HepG2 (cell line): Measurements from ENCODE around the gene COPS7A. TPM values are rescaled to one million over a fixed set of nuclear protein-coding genes. Genes with fewer than 3 reads are reported as not detected.

ENCODE experiments used
- AKAP8 ChIP-seq: sonication (generic); formaldehyde crosslinking; IDR thresholded peaks from 2 replicates; pipeline ENCODE4 v1.5.1; 2020; ENCODE audit warnings: mild to moderate bottlenecking, missing genetic modification reagents
- HES4 ChIP-seq: sonication (generic); formaldehyde crosslinking; IDR thresholded peaks from 2 replicates; pipeline ENCODE4 v1.9.0; 2021; ENCODE audit warnings: mild to moderate bottlenecking, missing genetic modification reagents, borderline replicate concordance
- HMG20B ChIP-seq: conservative IDR thresholded peaks from 2 replicates; pipeline ENCODE4 v1.6.1; 2016; ENCODE audit warnings: missing genetic modification reagents, missing compliant biosample characterization
- HNRNPL ChIP-seq: fragments of 200-400 bp; formaldehyde crosslinking; IDR thresholded peaks from 2 replicates; pipeline ENCODE4 v1.6.1; 2017; ENCODE audit warnings: mild to moderate bottlenecking, low read depth, low read length
- HOXA3 ChIP-seq: sonication (generic); formaldehyde crosslinking; IDR thresholded peaks from 2 replicates; pipeline ENCODE4 v1.5.0; 2020; ENCODE audit warnings: missing genetic modification reagents
- KDM6A ChIP-seq: IDR thresholded peaks from 2 replicates; pipeline ENCODE4 v1.6.1; 2016; ENCODE audit warnings: low read depth
- PATZ1 ChIP-seq: sonication (generic); formaldehyde crosslinking; IDR thresholded peaks from 2 replicates; pipeline ENCODE4 v1.4.0; 2020; ENCODE audit warnings: missing genetic modification reagents
- RERE ChIP-seq: IDR thresholded peaks from 2 replicates; pipeline ENCODE4 v1.6.1; 2016; ENCODE audit warnings: low read depth, missing genetic modification reagents, missing compliant biosample characterization
- RNF219 ChIP-seq: sonication (generic); formaldehyde crosslinking; IDR thresholded peaks from 2 replicates; pipeline ENCODE4 v1.5.0; 2020; ENCODE audit warnings: mild to moderate bottlenecking, missing genetic modification reagents
- SP5 ChIP-seq: IDR thresholded peaks from 2 replicates; pipeline ENCODE4 v1.6.1; 2016; ENCODE audit warnings: low read depth, borderline replicate concordance
- TRAFD1 ChIP-seq: sonication (generic); formaldehyde crosslinking; IDR thresholded peaks from 2 replicates; pipeline ENCODE4 v1.5.1; 2020; ENCODE audit warnings: missing genetic modification reagents, mild to moderate bottlenecking, borderline replicate concordance
- ZNF264 ChIP-seq: sonication (generic); formaldehyde crosslinking; IDR thresholded peaks from 2 replicates; pipeline ENCODE4 v1.4.0; 2020; ENCODE audit warnings: missing genetic modification reagents
- ZNF430 ChIP-seq: sonication (generic); formaldehyde crosslinking; IDR thresholded peaks from 2 replicates; pipeline ENCODE4 v1.9.0; 2021; ENCODE audit warnings: mild to moderate bottlenecking, missing genetic modification reagents
- ZNF772 ChIP-seq: sonication (generic); formaldehyde crosslinking; IDR thresholded peaks from 2 replicates; pipeline ENCODE4 v1.5.0; 2020; ENCODE audit warnings: mild to moderate bottlenecking, missing genetic modification reagents
- polyA plus RNA-seq, 8 experiments: library from polyadenylated mRNA; depleted of rRNA in 3 of 8; stranded (reverse) in 7 of 8; unstranded in 1 of 8; fragments of >200 nt; fragmentation: Illumina TruSeq in 4 of 8; extraction: Trizol in 4 of 8; gene quantifications; 2 replicates each; pipeline versions ENCODE4 v1.2.1 to v1.2.3, GENCODE V29; 2011 to 2016; ENCODE audit warnings: low read depth in 4 of 8, missing spikeins in 1 of 8, mixed read lengths in 1 of 8; ENCODE audit not compliant: insufficient read depth in 1 of 8
- total RNA-seq, 5 experiments: library from RNA; depleted of rRNA; stranded (reverse); fragments of >200 nt; fragmentation: Illumina TruSeq; extraction: Trizol; gene quantifications; 2 replicates each; pipeline ENCODE4 v1.2.3, GENCODE V29; 2016; ENCODE audit warnings: low read depth in 1 of 5

COPS7A gene
- total and polyA plus RNA-seq, 2 of the 13 experiments (the other 11 are each of a cell fraction or from before 2014, with no cell fraction given) = 40.0 to 73.6 TPM

- TF ChIP-seq TRAFD1 (CRISPR knock-in tag) (peak; percentile 75; the same call in 1 of the 2 replicates), ZNF772 (CRISPR knock-in tag) (no peak), RNF219 (CRISPR knock-in tag) (peak; percentile 81; the same call in 1 of the 2 replicates), HNRNPL (peak; percentile 33; the same call in 1 of the 2 replicates), ZNF430 (CRISPR knock-in tag) (no peak), ZNF264 (0 out of 2 replicates have a peak, but pooled peaks have one; percentile 45), HES4 (CRISPR knock-in tag) (peak; percentile 68; the same call in 1 of the 2 replicates), RERE (CRISPR knock-in tag) (no peak), AKAP8 (CRISPR knock-in tag) (peak; percentile 71; the same call in 1 of the 2 replicates), PATZ1 (CRISPR knock-in tag) (peak; percentile 67), KDM6A (peak; percentile 43; the same call in 1 of the 2 replicates), SP5 (peak; percentile 72), HMG20B (CRISPR knock-in tag) (no peak), HOXA3 (peak; percentile 66; the same call in 1 of the 2 replicates)
Measured at GRCh38 chr12:6767353-6768319, 43.8 kb downstream of the COPS7A start (continued).
